DOHH2 (cell line): ENCODE data around the gene HMX1.

ENCODE experiments used
- H3F3A ChIP-seq: fragments of 200-600 bp; sonication (generic), shearing (Covaris generic); 2 replicates; pipeline ENCODE4 v1.6.0; 2016; ENCODE audit warnings: antibody characterized with exemption, mild to moderate bottlenecking; ENCODE audit not compliant: control insufficient read depth, insufficient read depth
- H3K27ac ChIP-seq: fragments of 200-600 bp; sonication (generic); 2 replicates; pipeline ENCODE4 v1.5.1; 2014; ENCODE audit warnings: low read depth, mild to moderate bottlenecking, low read length, moderate library complexity
- H3K27me3 ChIP-seq: fragments of 200-600 bp; sonication (generic); 2 replicates; pipeline ENCODE4 v1.6.1; 2014; ENCODE audit warnings: mild to moderate bottlenecking, low read length, mixed read lengths; ENCODE audit not compliant: control insufficient read depth
- H3K36me3 ChIP-seq: fragments of 200-600 bp; sonication (generic); 2 replicates; pipeline ENCODE4 v1.6.1; 2014; ENCODE audit warnings: mild to moderate bottlenecking, low read length, moderate library complexity, mixed read lengths; ENCODE audit not compliant: control insufficient read depth
- H3K4me1 ChIP-seq: fragments of 200-600 bp; sonication (generic); 2 replicates; pipeline ENCODE4 v1.6.1; 2014; ENCODE audit warnings: mild to moderate bottlenecking, low read length, mixed read lengths; ENCODE audit not compliant: control insufficient read depth
- H3K4me2 ChIP-seq: fragments of 200-600 bp; sonication (generic); 2 replicates; pipeline ENCODE4 v1.6.0; 2014; ENCODE audit warnings: mild to moderate bottlenecking, low read length, moderate library complexity
- H3K4me3 ChIP-seq: fragments of 200-600 bp; sonication (generic); 2 replicates; pipeline ENCODE4 v1.5.1; 2014; ENCODE audit warnings: mild to moderate bottlenecking, low read length, mixed read lengths
- H3K79me2 ChIP-seq: fragments of 200-600 bp; sonication (generic); 2 replicates; pipeline ENCODE4 v1.6.1; 2014; ENCODE audit warnings: mild to moderate bottlenecking, low read length, mixed read lengths; ENCODE audit not compliant: control insufficient read depth
- H3K9me2 ChIP-seq: fragments of 200-600 bp; sonication (generic); replicated peaks from 2 replicates; pipeline ENCODE4 v1.6.1; 2014; ENCODE audit warnings: mild to moderate bottlenecking, low read length, mixed read lengths; ENCODE audit not compliant: control insufficient read depth
- H3K9me3 ChIP-seq: fragments of 200-600 bp; sonication (generic); 2 replicates; pipeline ENCODE4 v1.6.1; 2014; ENCODE audit warnings: antibody characterized with exemption, low read length, mixed read lengths; ENCODE audit not compliant: control insufficient read depth, insufficient read depth
- H4K20me1 ChIP-seq: fragments of 200-600 bp; sonication (generic); 2 replicates; pipeline ENCODE4 v1.6.0; 2014; ENCODE audit warnings: low read depth, mild to moderate bottlenecking, antibody characterized with exemption, low read length, moderate library complexity; ENCODE audit not compliant: control insufficient read depth, insufficient read depth
- EZH2phosphoT487 ChIP-seq: fragments of 200-600 bp; sonication (generic); IDR thresholded peaks from 2 replicates; pipeline ENCODE4 v1.6.1; 2017; ENCODE audit warnings: borderline replicate concordance, mild to moderate bottlenecking, antibody characterized with exemption, low read length, moderate library complexity, mixed read lengths
- TF ChIP-seq, protein P1 (sequence below): fragments of 200-600 bp; sonication (generic); IDR thresholded peaks from one replicate; pipeline ENCODE4 v1.5.1; 2014; ENCODE audit warnings: antibody characterized with exemption, mild to moderate bottlenecking, low read depth, low read length; ENCODE audit not compliant: poor library complexity, severe bottlenecking

The HMX1 gene

DNA sequence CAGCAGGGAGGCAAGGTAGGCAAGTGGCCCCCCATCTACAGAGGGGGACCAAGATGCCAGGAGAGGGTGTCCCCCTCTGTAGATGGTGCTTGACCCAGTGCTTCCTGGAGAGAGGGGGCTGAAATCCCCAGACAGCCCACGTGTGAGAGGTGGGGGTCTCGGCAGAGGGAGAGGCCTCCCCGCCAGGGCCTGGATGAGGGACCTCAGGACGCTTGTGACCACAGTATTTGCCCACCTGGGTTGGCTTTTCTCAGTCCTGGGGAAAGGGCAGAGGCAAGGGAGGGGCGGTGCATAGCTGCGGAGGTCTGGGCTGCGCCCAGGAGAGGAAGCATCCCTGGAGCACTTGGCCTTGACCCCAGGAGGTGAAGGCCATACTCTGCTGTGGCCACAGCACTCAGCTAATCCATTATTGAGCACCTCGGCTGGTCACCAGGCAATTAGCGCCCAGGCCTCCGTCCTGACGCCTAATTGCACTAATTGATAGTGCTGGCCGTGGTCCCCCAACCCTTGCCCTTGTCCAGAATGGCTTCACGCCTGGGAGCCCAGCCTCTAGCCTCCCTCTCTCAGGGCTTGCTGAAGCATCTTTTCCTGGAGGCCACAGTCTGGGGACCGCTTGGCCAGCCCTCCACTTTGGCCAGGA, 30.7 kb downstream of the HMX1 start:
- Histone ChIP-seq H3K79me2 (no peaks in the 10 kb centered on the region), H3K4me3 (no peak overlapping the region), H4K20me1 (no peaks in the 10 kb centered on the region), H3K27me3 (no peaks in the 10 kb centered on the region), H3K36me3 (no peaks in the 10 kb centered on the region), H3K27ac (no peak overlapping the region), H3K4me2 (no peak overlapping the region), H3K4me1 (no peaks in the 10 kb centered on the region), H3K9me3 (peaks cover 5% of the 10 kb centered on the region; the same call in 1 of the 2 replicates), H3K9me2 (no peaks in the 10 kb centered on the region), H3F3A (no peaks in the 10 kb centered on the region)
- TF ChIP-seq, protein P1, sequence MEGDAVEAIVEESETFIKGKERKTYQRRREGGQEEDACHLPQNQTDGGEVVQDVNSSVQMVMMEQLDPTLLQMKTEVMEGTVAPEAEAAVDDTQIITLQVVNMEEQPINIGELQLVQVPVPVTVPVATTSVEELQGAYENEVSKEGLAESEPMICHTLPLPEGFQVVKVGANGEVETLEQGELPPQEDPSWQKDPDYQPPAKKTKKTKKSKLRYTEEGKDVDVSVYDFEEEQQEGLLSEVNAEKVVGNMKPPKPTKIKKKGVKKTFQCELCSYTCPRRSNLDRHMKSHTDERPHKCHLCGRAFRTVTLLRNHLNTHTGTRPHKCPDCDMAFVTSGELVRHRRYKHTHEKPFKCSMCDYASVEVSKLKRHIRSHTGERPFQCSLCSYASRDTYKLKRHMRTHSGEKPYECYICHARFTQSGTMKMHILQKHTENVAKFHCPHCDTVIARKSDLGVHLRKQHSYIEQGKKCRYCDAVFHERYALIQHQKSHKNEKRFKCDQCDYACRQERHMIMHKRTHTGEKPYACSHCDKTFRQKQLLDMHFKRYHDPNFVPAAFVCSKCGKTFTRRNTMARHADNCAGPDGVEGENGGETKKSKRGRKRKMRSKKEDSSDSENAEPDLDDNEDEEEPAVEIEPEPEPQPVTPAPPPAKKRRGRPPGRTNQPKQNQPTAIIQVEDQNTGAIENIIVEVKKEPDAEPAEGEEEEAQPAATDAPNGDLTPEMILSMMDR, result no peak
- TF ChIP-seq EZH2phosphoT487, result no peak

GRCh38 chr4:8840006-8840793, 31.4 kb downstream of the HMX1 start:
- no peak overlapping the region for H3K4me3 ChIP-seq
- no peaks in the 10 kb centered on the region for H3F3A ChIP-seq
- H3K4me2 ChIP-seq, result no peak overlapping the region
- TF ChIP-seq, protein P1, result no peak
- no peak for TF ChIP-seq EZH2phosphoT487
- no peaks in the 10 kb centered on the region for H3K4me1 ChIP-seq
- no peaks in the 10 kb centered on the region for H3K79me2 ChIP-seq
- H3K36me3 ChIP-seq, result no peaks in the 10 kb centered on the region
- peaks cover 5% of the 10 kb centered on the region; the same call in 1 of the 2 replicates for H3K9me3 ChIP-seq
- H3K9me2 ChIP-seq, result no peaks in the 10 kb centered on the region
- no peaks in the 10 kb centered on the region for H3K27me3 ChIP-seq
- H3K27ac ChIP-seq, result no peak overlapping the region
- H4K20me1 ChIP-seq, result no peaks in the 10 kb centered on the region

GRCh38 chr4:8838961-8839431, 32.6 kb downstream of the HMX1 start:
- H3K79me2 ChIP-seq, result no peaks in the 10 kb centered on the region
- H3K36me3 ChIP-seq, result no peaks in the 10 kb centered on the region
- H3K9me3 ChIP-seq, result peaks cover 5% of the 10 kb centered on the region; the same call in 1 of the 2 replicates
- H3K4me2 ChIP-seq, result no peak overlapping the region
- no peaks in the 10 kb centered on the region for H3F3A ChIP-seq
- H3K4me3 ChIP-seq, result no peak overlapping the region
- H3K4me1 ChIP-seq, result no peaks in the 10 kb centered on the region
- H3K27me3 ChIP-seq, result no peaks in the 10 kb centered on the region
- no peaks in the 10 kb centered on the region for H3K9me2 ChIP-seq
- H3K27ac ChIP-seq, result no peak overlapping the region
- H4K20me1 ChIP-seq, result no peaks in the 10 kb centered on the region
- TF ChIP-seq, protein P1, result no peak
- no peak for TF ChIP-seq EZH2phosphoT487
